GM23338 (cell line): ENCODE measurements around the gene MALRD1. TPM values are rescaled to one million over a fixed set of nuclear protein-coding genes. Genes with fewer than 3 reads are reported as not detected.

Source experiments
- ATAC-seq: fragments of 200-7000 bp; cut with Tn5 transposase; 3 replicates; pipeline ENCODE4 v1.9.1; 2020
- DNase-seq: peaks from one replicate; pipeline ENCODE4 v3.0.0-alpha.2; 2015; ENCODE audit warnings: low spot score
- H2AFZ ChIP-seq: fragments of 200-600 bp; sonication (generic); 2 replicates; pipeline ENCODE4 v1.8.0; 2016; ENCODE audit warnings: antibody characterized with exemption, mild to moderate bottlenecking, moderate library complexity
- H3F3A ChIP-seq: fragments of 200-600 bp; sonication (generic); replicated peaks from 2 replicates; pipeline ENCODE4 v1.8.0; 2017; ENCODE audit warnings: antibody characterized with exemption, mixed run types, low read depth
- H3K27ac ChIP-seq: fragments of 200-600 bp; sonication (generic); 2 replicates; pipeline ENCODE4 v1.6.1; 2016; ENCODE audit warnings: low read depth
- H3K27me3 ChIP-seq: fragments of 200-600 bp; sonication (generic); 2 replicates; pipeline ENCODE4 v1.8.0; 2016; ENCODE audit warnings: mild to moderate bottlenecking, mixed run types, moderate library complexity; ENCODE audit not compliant: insufficient read depth
- H3K36me3 ChIP-seq: fragments of 200-600 bp; sonication (generic); 2 replicates; pipeline ENCODE4 v1.8.0; 2016; ENCODE audit warnings: mild to moderate bottlenecking; ENCODE audit not compliant: insufficient read depth
- H3K4me1 ChIP-seq: fragments of 200-600 bp; sonication (generic); 2 replicates; pipeline ENCODE4 v1.8.0; 2016; ENCODE audit warnings: mild to moderate bottlenecking, moderate library complexity; ENCODE audit not compliant: insufficient read depth
- H3K4me2 ChIP-seq: fragments of 200-600 bp; sonication (generic); 2 replicates; pipeline ENCODE4 v1.7.1; 2017; ENCODE audit warnings: mixed run types
- H3K4me3 ChIP-seq: fragments of 200-600 bp; sonication (generic); 2 replicates; pipeline ENCODE4 v1.6.1; 2016; ENCODE audit warnings: mixed run types
- H3K79me2 ChIP-seq: fragments of 200-600 bp; sonication (generic); replicated peaks from 2 replicates; pipeline ENCODE4 v1.8.0; 2017; ENCODE audit warnings: mild to moderate bottlenecking; ENCODE audit not compliant: insufficient read depth
- H3K9me2 ChIP-seq: fragments of 200-600 bp; sonication (generic); 2 replicates; pipeline ENCODE4 v1.8.0; 2017; ENCODE audit not compliant: insufficient read depth
- H4K20me1 ChIP-seq: fragments of 200-600 bp; sonication (generic); replicated peaks from 2 replicates; pipeline ENCODE4 v1.8.0; 2017; ENCODE audit warnings: mild to moderate bottlenecking; ENCODE audit not compliant: insufficient read depth
- H3K27ac Mint-ChIP-seq: 2 replicates; pipeline ENCODE4 v1.8.0; 2020; ENCODE audit warnings: inconsistent platforms, mild to moderate bottlenecking, moderate library complexity, mixed read lengths
- H3K27me3 Mint-ChIP-seq: 3 replicates; pipeline ENCODE4 v1.8.0; 2022; ENCODE audit warnings: low read depth, mild to moderate bottlenecking, moderate library complexity, mixed read lengths, inconsistent platforms; ENCODE audit not compliant: insufficient read depth, poor library complexity
- H3K36me3 Mint-ChIP-seq: 3 replicates; pipeline ENCODE4 v1.8.0; 2021; ENCODE audit warnings: low read depth, mild to moderate bottlenecking, inconsistent platforms, moderate library complexity, mixed read lengths
- H3K4me1 Mint-ChIP-seq: 3 replicates; pipeline ENCODE4 v1.8.0; 2020; ENCODE audit warnings: mild to moderate bottlenecking, inconsistent platforms, mixed read lengths
- H3K4me3 Mint-ChIP-seq: 3 replicates; pipeline ENCODE4 v1.8.0; 2021; ENCODE audit warnings: moderate library complexity, mild to moderate bottlenecking, inconsistent platforms, mixed read lengths
- H3K9me3 Mint-ChIP-seq: 3 replicates; pipeline ENCODE4 v1.8.0; 2020; ENCODE audit warnings: moderate library complexity, mild to moderate bottlenecking, inconsistent platforms, mixed read lengths
- CREB1 ChIP-seq: fragments of 250-450 bp; sonication (Bioruptor Pico); IDR thresholded peaks from 2 replicates; pipeline ENCODE4 v1.5.0; 2020; ENCODE audit warnings: low read depth, mild to moderate bottlenecking, moderate library complexity
- CTCF ChIP-seq, 2 experiments: fragments of 200-600 bp in 1 of 2; sonication (generic) in 1 of 2; conservative IDR thresholded peaks; 2 replicates each; pipeline versions ENCODE4 v1.5.1 to v1.6.1; 2016 to 2017; ENCODE audit warnings: antibody characterized with exemption in 2 of 2, low read depth in 2 of 2, mild to moderate bottlenecking in 2 of 2, moderate library complexity in 1 of 2
- EZH2 ChIP-seq: fragments of 200-600 bp; sonication (generic); IDR thresholded peaks from one replicate; pipeline ENCODE4 v1.8.0; 2017; ENCODE audit warnings: antibody characterized with exemption, mild to moderate bottlenecking, low read depth; ENCODE audit not compliant: unreplicated experiment
- EZH2phosphoT487 ChIP-seq: fragments of 200-600 bp; sonication (generic); IDR thresholded peaks from one replicate; pipeline ENCODE4 v1.8.1; 2018; ENCODE audit warnings: antibody characterized with exemption; ENCODE audit not compliant: unreplicated experiment
- JUNB ChIP-seq: IDR thresholded peaks from one replicate; pipeline ENCODE4 v1.6.1; 2016; ENCODE audit warnings: antibody characterized with exemption; ENCODE audit not compliant: unreplicated experiment
- NANOG ChIP-seq: IDR thresholded peaks from 2 replicates; pipeline ENCODE4 v1.6.1; 2016; ENCODE audit warnings: antibody characterized with exemption, borderline replicate concordance
- POLR2AphosphoS5 ChIP-seq: IDR thresholded peaks from 2 replicates; pipeline ENCODE4 v1.6.1; 2016; ENCODE audit warnings: antibody characterized with exemption, low read depth
- REST ChIP-seq: IDR thresholded peaks from one replicate; pipeline ENCODE4 v1.6.1; 2018; ENCODE audit warnings: antibody characterized with exemption; ENCODE audit not compliant: unreplicated experiment
- STAT1 ChIP-seq: IDR thresholded peaks from one replicate; pipeline ENCODE4 v1.6.1; 2016; ENCODE audit warnings: antibody characterized with exemption; ENCODE audit not compliant: unreplicated experiment
- ZNF114 ChIP-seq: fragments of 250-450 bp; sonication (Bioruptor Pico); IDR thresholded peaks from 2 replicates; pipeline ENCODE4 v1.5.0; 2020; ENCODE audit warnings: mild to moderate bottlenecking, moderate library complexity
- ZNF331 ChIP-seq: fragments of 250-450 bp; sonication (Bioruptor Pico); IDR thresholded peaks from 2 replicates; pipeline ENCODE4 v1.5.0; 2020; ENCODE audit warnings: low read depth, mild to moderate bottlenecking, moderate library complexity
- polyA plus RNA-seq: library from polyadenylated mRNA; unstranded; fragments of >200 nt; fragmentation: Nextera tagmentation; extraction: Ambion mirVana; gene quantifications from 2 replicates; pipeline ENCODE4 v1.2.1, GENCODE V29; 2016
- total RNA-seq: library from RNA; depleted of rRNA; stranded (reverse); fragments of >200 nt; shearing (Covaris generic); gene quantifications from 2 replicates; pipeline ENCODE4 v1.2.3, GENCODE V29; 2014
- TF ChIP-seq, protein P1 (sequence below): IDR thresholded peaks from 2 replicates; pipeline ENCODE4 v1.6.1; 2016; ENCODE audit warnings: antibody characterized with exemption
- TF ChIP-seq, protein P2 (sequence below): fragments of 250-450 bp; sonication (Bioruptor Pico); IDR thresholded peaks from 2 replicates; pipeline ENCODE4 v1.5.0; 2020; ENCODE audit warnings: mild to moderate bottlenecking, moderate library complexity

Gene MALRD1
- total and polyA plus RNA-seq, 2 experiments from 2014 or later, result 0.42 to 1.9 TPM

- Mint-ChIP-seq H3K27ac (no peak overlapping the region), H3K36me3 (no peaks in the 10 kb centered on the region), H3K4me3 (no peak overlapping the region), H3K9me3 (no peaks in the 10 kb centered on the region), H3K4me1 (no peaks in the 10 kb centered on the region), H3K27me3 (no peaks in the 10 kb centered on the region)
- DNase-seq, result no peak
- Histone ChIP-seq H3K79me2 (no peaks in the 10 kb centered on the region), H4K20me1 (no peaks in the 10 kb centered on the region), H2AFZ (no peak overlapping the region), H3K36me3 (no peaks in the 10 kb centered on the region), H3K4me1 (no peaks in the 10 kb centered on the region), H3K9me2 (no peaks in the 10 kb centered on the region), H3K4me2 (no peak overlapping the region), H3F3A (no peaks in the 10 kb centered on the region), H3K27ac (no peak overlapping the region), H3K27me3 (no peaks in the 10 kb centered on the region), H3K4me3 (no peak overlapping the region)
- no peak for ATAC-seq
- TF ChIP-seq NANOG (no peak), POLR2AphosphoS5 (no peak), JUNB (no peak), EZH2phosphoT487 (no peak), ZNF331 (CRISPR knock-in tag) (no peak), ZNF114 (CRISPR knock-in tag) (no peak), CTCF (conservative IDR thresholded peaks at IDR 0.05; ENCODE audit: low read depth in 2 of 2) (no peak), REST (no peak), CREB1 (CRISPR knock-in tag) (no peak), EZH2 (no peak), STAT1 (no peak)
- TF ChIP-seq, protein P1, sequence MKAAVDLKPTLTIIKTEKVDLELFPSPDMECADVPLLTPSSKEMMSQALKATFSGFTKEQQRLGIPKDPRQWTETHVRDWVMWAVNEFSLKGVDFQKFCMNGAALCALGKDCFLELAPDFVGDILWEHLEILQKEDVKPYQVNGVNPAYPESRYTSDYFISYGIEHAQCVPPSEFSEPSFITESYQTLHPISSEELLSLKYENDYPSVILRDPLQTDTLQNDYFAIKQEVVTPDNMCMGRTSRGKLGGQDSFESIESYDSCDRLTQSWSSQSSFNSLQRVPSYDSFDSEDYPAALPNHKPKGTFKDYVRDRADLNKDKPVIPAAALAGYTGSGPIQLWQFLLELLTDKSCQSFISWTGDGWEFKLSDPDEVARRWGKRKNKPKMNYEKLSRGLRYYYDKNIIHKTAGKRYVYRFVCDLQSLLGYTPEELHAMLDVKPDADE, result no peak
- TF ChIP-seq, protein P2, sequence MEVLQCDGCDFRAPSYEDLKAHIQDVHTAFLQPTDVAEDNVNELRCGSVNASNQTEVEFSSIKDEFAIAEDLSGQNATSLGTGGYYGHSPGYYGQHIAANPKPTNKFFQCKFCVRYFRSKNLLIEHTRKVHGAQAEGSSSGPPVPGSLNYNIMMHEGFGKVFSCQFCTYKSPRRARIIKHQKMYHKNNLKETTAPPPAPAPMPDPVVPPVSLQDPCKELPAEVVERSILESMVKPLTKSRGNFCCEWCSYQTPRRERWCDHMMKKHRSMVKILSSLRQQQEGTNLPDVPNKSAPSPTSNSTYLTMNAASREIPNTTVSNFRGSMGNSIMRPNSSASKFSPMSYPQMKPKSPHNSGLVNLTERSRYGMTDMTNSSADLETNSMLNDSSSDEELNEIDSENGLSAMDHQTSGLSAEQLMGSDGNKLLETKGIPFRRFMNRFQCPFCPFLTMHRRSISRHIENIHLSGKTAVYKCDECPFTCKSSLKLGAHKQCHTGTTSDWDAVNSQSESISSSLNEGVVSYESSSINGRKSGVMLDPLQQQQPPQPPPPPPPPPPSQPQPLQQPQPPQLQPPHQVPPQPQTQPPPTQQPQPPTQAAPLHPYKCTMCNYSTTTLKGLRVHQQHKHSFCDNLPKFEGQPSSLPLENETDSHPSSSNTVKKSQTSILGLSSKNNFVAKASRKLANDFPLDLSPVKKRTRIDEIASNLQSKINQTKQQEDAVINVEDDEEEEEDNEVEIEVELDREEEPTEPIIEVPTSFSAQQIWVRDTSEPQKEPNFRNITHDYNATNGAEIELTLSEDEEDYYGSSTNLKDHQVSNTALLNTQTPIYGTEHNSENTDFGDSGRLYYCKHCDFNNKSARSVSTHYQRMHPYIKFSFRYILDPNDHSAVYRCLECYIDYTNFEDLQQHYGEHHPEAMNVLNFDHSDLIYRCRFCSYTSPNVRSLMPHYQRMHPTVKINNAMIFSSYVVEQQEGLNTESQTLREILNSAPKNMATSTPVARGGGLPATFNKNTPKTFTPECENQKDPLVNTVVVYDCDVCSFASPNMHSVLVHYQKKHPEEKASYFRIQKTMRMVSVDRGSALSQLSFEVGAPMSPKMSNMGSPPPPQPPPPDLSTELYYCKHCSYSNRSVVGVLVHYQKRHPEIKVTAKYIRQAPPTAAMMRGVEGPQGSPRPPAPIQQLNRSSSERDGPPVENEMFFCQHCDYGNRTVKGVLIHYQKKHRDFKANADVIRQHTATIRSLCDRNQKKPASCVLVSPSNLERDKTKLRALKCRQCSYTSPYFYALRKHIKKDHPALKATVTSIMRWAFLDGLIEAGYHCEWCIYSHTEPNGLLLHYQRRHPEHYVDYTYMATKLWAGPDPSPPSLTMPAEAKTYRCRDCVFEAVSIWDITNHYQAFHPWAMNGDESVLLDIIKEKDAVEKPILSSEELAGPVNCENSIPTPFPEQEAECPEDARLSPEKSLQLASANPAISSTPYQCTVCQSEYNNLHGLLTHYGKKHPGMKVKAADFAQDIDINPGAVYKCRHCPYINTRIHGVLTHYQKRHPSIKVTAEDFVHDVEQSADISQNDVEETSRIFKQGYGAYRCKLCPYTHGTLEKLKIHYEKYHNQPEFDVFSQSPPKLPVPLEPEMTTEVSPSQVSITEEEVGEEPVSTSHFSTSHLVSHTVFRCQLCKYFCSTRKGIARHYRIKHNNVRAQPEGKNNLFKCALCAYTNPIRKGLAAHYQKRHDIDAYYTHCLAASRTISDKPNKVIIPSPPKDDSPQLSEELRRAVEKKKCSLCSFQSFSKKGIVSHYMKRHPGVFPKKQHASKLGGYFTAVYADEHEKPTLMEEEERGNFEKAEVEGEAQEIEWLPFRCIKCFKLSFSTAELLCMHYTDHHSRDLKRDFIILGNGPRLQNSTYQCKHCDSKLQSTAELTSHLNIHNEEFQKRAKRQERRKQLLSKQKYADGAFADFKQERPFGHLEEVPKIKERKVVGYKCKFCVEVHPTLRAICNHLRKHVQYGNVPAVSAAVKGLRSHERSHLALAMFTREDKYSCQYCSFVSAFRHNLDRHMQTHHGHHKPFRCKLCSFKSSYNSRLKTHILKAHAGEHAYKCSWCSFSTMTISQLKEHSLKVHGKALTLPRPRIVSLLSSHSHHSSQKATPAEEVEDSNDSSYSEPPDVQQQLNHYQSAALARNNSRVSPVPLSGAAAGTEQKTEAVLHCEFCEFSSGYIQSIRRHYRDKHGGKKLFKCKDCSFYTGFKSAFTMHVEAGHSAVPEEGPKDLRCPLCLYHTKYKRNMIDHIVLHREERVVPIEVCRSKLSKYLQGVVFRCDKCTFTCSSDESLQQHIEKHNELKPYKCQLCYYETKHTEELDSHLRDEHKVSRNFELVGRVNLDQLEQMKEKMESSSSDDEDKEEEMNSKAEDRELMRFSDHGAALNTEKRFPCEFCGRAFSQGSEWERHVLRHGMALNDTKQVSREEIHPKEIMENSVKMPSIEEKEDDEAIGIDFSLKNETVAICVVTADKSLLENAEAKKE, result no peak
Observed at GRCh38 chr10:19659920-19660655, 611.5 kb downstream of the MALRD1 start.
